Measurements from ENCODE around the gene CABCOCO1. TPM values are rescaled to one million over a fixed set of nuclear protein-coding genes. Genes with fewer than 3 reads are reported as not detected.
"Not testable (repeated sequence)": the region's sequence is repeated elsewhere in the genome, so short reads cannot be mapped to it uniquely, and the experiment has no call there.

CABCOCO1 gene
- total RNA-seq, 1 experiment from 2014 or later: not detected

DNA sequence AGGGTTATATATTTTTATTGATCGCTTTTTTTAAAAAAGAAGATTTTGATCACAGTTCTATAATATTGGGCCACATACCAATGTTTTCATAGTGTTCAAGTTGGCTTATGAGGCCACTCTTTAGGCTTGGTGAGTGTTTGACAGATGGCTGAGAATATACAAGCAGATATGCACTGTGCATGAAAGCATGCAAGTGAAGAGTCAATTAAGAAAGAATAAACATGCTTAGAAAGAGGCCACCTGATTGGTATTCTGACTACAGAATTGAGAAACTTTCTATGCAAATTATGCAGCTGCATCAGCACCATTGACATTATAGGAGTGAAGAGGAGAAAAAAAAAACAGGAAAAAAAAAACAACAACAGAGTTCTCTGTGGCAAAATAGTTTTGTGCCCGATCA is 39.9 kb downstream of the CABCOCO1 start:
- no peaks in the 10 kb centered on the region for H3K27me3 ChIP-seq (replicated peaks; ENCODE audit: insufficient read depth, low read depth, low read length, poor library complexity)
- BruUV-seq (replicated peaks): no TSS peak
- H3K4me3 ChIP-seq (ENCODE audit: low read depth, low read length, poor library complexity, severe bottlenecking): no peak overlapping the region
- no peak overlapping the region for H3K27ac ChIP-seq (ENCODE audit: low read depth, low read length, poor library complexity, severe bottlenecking)
- TF ChIP-seq EZH2 (IDR thresholded peaks at IDR 0.05; ENCODE audit: borderline replicate concordance, low read depth, low read length, poor library complexity, severe bottlenecking) (no peak), CTCF (conservative IDR thresholded peaks at IDR 0.05; ENCODE audit: low read depth, low read length) (no peak)
- H3K9me3 ChIP-seq (ENCODE audit: low read depth, low read length, poor library complexity, severe bottlenecking): no peaks in the 10 kb centered on the region
- POLR2A ChIA-PET (ENCODE audit: low non-redundant PET): no interaction called here
- CTCF ChIA-PET: no interaction called here
- no peak for DNase-seq (ENCODE audit: low spot score)
- H3K36me3 ChIP-seq (ENCODE audit: insufficient read depth, low read length, poor library complexity, severe bottlenecking): no peaks in the 10 kb centered on the region
- no peaks in the 10 kb centered on the region for H3K4me1 ChIP-seq (ENCODE audit: insufficient read depth, low read length, poor library complexity, severe bottlenecking)
- intact Hi-C loops (cut with micrococcal nuclease; ENCODE audit: unreplicated experiment): no loop called here

DNA sequence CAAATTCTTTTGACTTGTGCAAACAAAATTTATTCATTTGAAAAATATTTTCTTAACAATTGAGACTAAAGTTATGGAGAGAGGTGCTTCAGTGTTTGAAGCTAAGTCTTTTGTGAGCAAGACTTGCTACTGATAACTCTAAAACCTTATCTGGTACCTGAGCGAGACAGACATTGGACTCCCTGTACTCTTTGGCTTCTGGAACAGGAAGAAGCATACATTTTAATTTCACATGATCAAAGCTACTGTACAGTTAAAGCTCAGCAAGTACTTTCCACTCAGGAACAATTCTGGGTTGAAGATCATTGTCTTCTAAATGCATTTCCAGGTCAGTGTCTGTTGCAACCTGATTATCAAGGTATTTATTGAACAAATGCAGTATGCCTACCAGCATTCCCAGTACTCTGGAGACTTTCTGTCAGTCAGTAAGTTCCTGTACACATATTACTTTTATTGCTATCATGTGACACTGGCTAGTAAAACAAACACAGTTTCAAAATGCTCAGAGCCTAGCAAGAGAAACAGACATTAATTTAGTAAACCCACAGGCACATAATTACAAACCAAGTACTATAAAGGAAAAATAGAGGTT is 42.4 kb downstream of the CABCOCO1 start:
- H3K4me1 ChIP-seq (ENCODE audit: insufficient read depth, low read length, poor library complexity, severe bottlenecking): peaks cover 6% of the 10 kb centered on the region
- no peak overlapping the region for H3K27ac ChIP-seq (ENCODE audit: low read depth, low read length, poor library complexity, severe bottlenecking)
- H3K36me3 ChIP-seq (ENCODE audit: insufficient read depth, low read length, poor library complexity, severe bottlenecking): no peaks in the 10 kb centered on the region
- POLR2A ChIA-PET (ENCODE audit: low non-redundant PET): no interaction called here
- no peak for DNase-seq (ENCODE audit: low spot score)
- no peak for TF ChIP-seq CTCF (conservative IDR thresholded peaks at IDR 0.05; ENCODE audit: low read depth, low read length)
- TF ChIP-seq EZH2 (IDR thresholded peaks at IDR 0.05; ENCODE audit: borderline replicate concordance, low read depth, low read length, poor library complexity, severe bottlenecking): no peak
- no peaks in the 10 kb centered on the region for H3K9me3 ChIP-seq (ENCODE audit: low read depth, low read length, poor library complexity, severe bottlenecking)
- no peak overlapping the region for H3K4me3 ChIP-seq (ENCODE audit: low read depth, low read length, poor library complexity, severe bottlenecking)
- H3K27me3 ChIP-seq (replicated peaks; ENCODE audit: insufficient read depth, low read depth, low read length, poor library complexity): no peaks in the 10 kb centered on the region
- CTCF ChIA-PET: no interaction called here
- intact Hi-C loops (cut with micrococcal nuclease; ENCODE audit: unreplicated experiment): no loop called here
- no TSS peak for BruUV-seq (replicated peaks)

- no TSS peak for BruUV-seq (replicated peaks)
- CTCF ChIA-PET: no interaction called here
Measured at GRCh38 chr10:61708846-61709245, 46.1 kb downstream of the CABCOCO1 start.

GRCh38 chr10:61712105-61712504 is 49.4 kb downstream of the CABCOCO1 start:
- H3K4me3 ChIP-seq (ENCODE audit: low read depth, low read length, poor library complexity, severe bottlenecking); H3K27me3 ChIP-seq (replicated peaks; ENCODE audit: insufficient read depth, low read depth, low read length, poor library complexity); H3K27ac ChIP-seq (ENCODE audit: low read depth, low read length, poor library complexity, severe bottlenecking); H3K9me3 ChIP-seq (ENCODE audit: low read depth, low read length, poor library complexity, severe bottlenecking); intact Hi-C loops (cut with micrococcal nuclease; ENCODE audit: unreplicated experiment); DNase-seq (ENCODE audit: low spot score); H3K4me1 ChIP-seq (ENCODE audit: insufficient read depth, low read length, poor library complexity, severe bottlenecking); H3K36me3 ChIP-seq (ENCODE audit: insufficient read depth, low read length, poor library complexity, severe bottlenecking); BruUV-seq (replicated peaks); POLR2A ChIA-PET (ENCODE audit: low non-redundant PET); CTCF ChIA-PET: not testable (repeated sequence)

More at GRCh38 chr10:61708846-61709245, 46.1 kb downstream of the CABCOCO1 start:
- Histone ChIP-seq H3K27ac (ENCODE audit: low read depth, low read length, poor library complexity, severe bottlenecking) (no peak overlapping the region), H3K27me3 (replicated peaks; ENCODE audit: insufficient read depth, low read depth, low read length, poor library complexity) (no peaks in the 10 kb centered on the region), H3K36me3 (ENCODE audit: insufficient read depth, low read length, poor library complexity, severe bottlenecking) (no peaks in the 10 kb centered on the region), H3K9me3 (ENCODE audit: low read depth, low read length, poor library complexity, severe bottlenecking) (no peaks in the 10 kb centered on the region), H3K4me3 (ENCODE audit: low read depth, low read length, poor library complexity, severe bottlenecking) (no peak overlapping the region), H3K4me1 (ENCODE audit: insufficient read depth, low read length, poor library complexity, severe bottlenecking) (peaks cover 6% of the 10 kb centered on the region)
- POLR2A ChIA-PET (ENCODE audit: low non-redundant PET): no interaction called here
- intact Hi-C loops (cut with micrococcal nuclease; ENCODE audit: unreplicated experiment): no loop called here
- TF ChIP-seq CTCF (conservative IDR thresholded peaks at IDR 0.05; ENCODE audit: low read depth, low read length): no peak
- no peak for TF ChIP-seq EZH2 (IDR thresholded peaks at IDR 0.05; ENCODE audit: borderline replicate concordance, low read depth, low read length, poor library complexity, severe bottlenecking)
- no peak for DNase-seq (ENCODE audit: low spot score)

GRCh38 chr10:61719475-61719874 is 56.7 kb downstream of the CABCOCO1 start:
- H3K27ac ChIP-seq (ENCODE audit: low read depth, low read length, poor library complexity, severe bottlenecking); BruUV-seq (replicated peaks); H3K4me1 ChIP-seq (ENCODE audit: insufficient read depth, low read length, poor library complexity, severe bottlenecking); CTCF ChIA-PET; POLR2A ChIA-PET (ENCODE audit: low non-redundant PET); intact Hi-C loops (cut with micrococcal nuclease; ENCODE audit: unreplicated experiment); H3K36me3 ChIP-seq (ENCODE audit: insufficient read depth, low read length, poor library complexity, severe bottlenecking); DNase-seq (ENCODE audit: low spot score); H3K9me3 ChIP-seq (ENCODE audit: low read depth, low read length, poor library complexity, severe bottlenecking); H3K4me3 ChIP-seq (ENCODE audit: low read depth, low read length, poor library complexity, severe bottlenecking); H3K27me3 ChIP-seq (replicated peaks; ENCODE audit: insufficient read depth, low read depth, low read length, poor library complexity): not testable (repeated sequence)

Measured in A673 (cell line).